ENCODE measurements around the gene CHST14. TPM values are rescaled to one million over a fixed set of nuclear protein-coding genes. Genes with fewer than 3 reads are reported as not detected.

Gene CHST14
- polyA plus RNA-seq, 1 experiment, result 32.3 TPM

GRCh38 chr15:40438712-40439111, 32.1 kb upstream of the CHST14 start:
- peaks cover 36% of the 10 kb centered on the region for H3K27me3 ChIP-seq (ENCODE audit: control insufficient read depth, insufficient read depth, low read length)
- POLR2A ChIA-PET, result no interaction called here
- CTCF ChIA-PET, result interaction anchor here (0.6 to 2.1 kb wide), 4 partner anchors 17 to 250 kb away, joined by 3 to 6 read pairs (median 3); no protein-coding TSS in a partner anchor
- H3K36me3 ChIP-seq (ENCODE audit: control insufficient read depth, insufficient read depth, low read length), result no peaks in the 10 kb centered on the region
- H3K4me3 ChIP-seq (ENCODE audit: low read depth, low read length), result no peak overlapping the region
- no peak for TF ChIP-seq CTCF (IDR thresholded peaks at IDR 0.05; ENCODE audit: insufficient read depth, low read depth, low read length)
- no peak for DNase-seq (ENCODE audit: low read depth)

GRCh38 chr15:40439461-40439959, 31.3 kb upstream of the CHST14 start:
- POLR2A ChIA-PET, result no interaction called here
- Histone ChIP-seq H3K4me3 (ENCODE audit: low read depth, low read length) (peak overlapping the region; percentile 79), H3K36me3 (ENCODE audit: control insufficient read depth, insufficient read depth, low read length) (no peaks in the 10 kb centered on the region), H3K27me3 (ENCODE audit: control insufficient read depth, insufficient read depth, low read length) (peaks cover 30% of the 10 kb centered on the region)
- no peak for DNase-seq (ENCODE audit: low read depth)
- no peak for TF ChIP-seq CTCF (IDR thresholded peaks at IDR 0.05; ENCODE audit: insufficient read depth, low read depth, low read length)
- CTCF ChIA-PET, result interaction anchor here (0.6 to 2.3 kb wide), 8 partner anchors 17 to 251 kb away, joined by 3 to 6 read pairs (median 4); no protein-coding TSS in a partner anchor

- Histone ChIP-seq H3K27me3 (ENCODE audit: control insufficient read depth, insufficient read depth, low read length) (peaks cover 25% of the 10 kb centered on the region), H3K36me3 (ENCODE audit: control insufficient read depth, insufficient read depth, low read length) (no peaks in the 10 kb centered on the region), H3K4me3 (ENCODE audit: low read depth, low read length) (peak overlapping the region; percentile 79)
- DNase-seq (ENCODE audit: low read depth), result no peak
- no peak for TF ChIP-seq CTCF (IDR thresholded peaks at IDR 0.05; ENCODE audit: insufficient read depth, low read depth, low read length)
- ChIA-PET POLR2A (no interaction called here), CTCF (interaction anchor here (0.6 to 2.3 kb wide), 13 partner anchors 10 to 155 kb away, joined by 3 to 6 read pairs (median 3); partner anchors contain the start of gene CCDC32)
These were observed 30.6 kb upstream of the CHST14 start for GRCh38 chr15:40439960-40440742.

GRCh38 chr15:40440743-40441564, 29.8 kb upstream of the CHST14 start, which contains the start of gene BAHD1:
Gene BAHD1, plus strand, starts transcription at chr15:40440953. Its CDS starts 17,512 bp downstream, at chr15:40458465.
- Histone ChIP-seq H3K36me3 (ENCODE audit: control insufficient read depth, insufficient read depth, low read length) (no peaks in the 10 kb centered on the region), H3K4me3 (ENCODE audit: low read depth, low read length) (peak within 1 kb of the TSS; percentile 79), H3K27me3 (ENCODE audit: control insufficient read depth, insufficient read depth, low read length) (peaks cover 19% of the 10 kb centered on the region)
- peak; percentile 60 for DNase-seq (ENCODE audit: low read depth)
- ChIA-PET CTCF (interaction anchor here (0.6 to 2.3 kb wide), 14 partner anchors 9 to 167 kb away, joined by 3 to 6 read pairs (median 4); partner anchors contain the start of gene CCDC32), POLR2A (interaction anchor here (0.6 kb wide), 1 partner anchor 22 kb away, joined by 3 read pairs; no protein-coding TSS in a partner anchor)
- peak; percentile 39; the same call in 1 of the 2 replicates for TF ChIP-seq CTCF (IDR thresholded peaks at IDR 0.05; ENCODE audit: insufficient read depth, low read depth, low read length)

Measured in BJ (cell line).